ENCODE measurements around the gene ZNF839.
A peak's percentile ranks its signal among the peaks of the same experiment; 100 is the strongest.
"Not testable (repeated sequence)": the region's sequence is repeated elsewhere in the genome, so short reads cannot be mapped to it uniquely, and the experiment has no call there.

Gene ZNF839

DNA sequence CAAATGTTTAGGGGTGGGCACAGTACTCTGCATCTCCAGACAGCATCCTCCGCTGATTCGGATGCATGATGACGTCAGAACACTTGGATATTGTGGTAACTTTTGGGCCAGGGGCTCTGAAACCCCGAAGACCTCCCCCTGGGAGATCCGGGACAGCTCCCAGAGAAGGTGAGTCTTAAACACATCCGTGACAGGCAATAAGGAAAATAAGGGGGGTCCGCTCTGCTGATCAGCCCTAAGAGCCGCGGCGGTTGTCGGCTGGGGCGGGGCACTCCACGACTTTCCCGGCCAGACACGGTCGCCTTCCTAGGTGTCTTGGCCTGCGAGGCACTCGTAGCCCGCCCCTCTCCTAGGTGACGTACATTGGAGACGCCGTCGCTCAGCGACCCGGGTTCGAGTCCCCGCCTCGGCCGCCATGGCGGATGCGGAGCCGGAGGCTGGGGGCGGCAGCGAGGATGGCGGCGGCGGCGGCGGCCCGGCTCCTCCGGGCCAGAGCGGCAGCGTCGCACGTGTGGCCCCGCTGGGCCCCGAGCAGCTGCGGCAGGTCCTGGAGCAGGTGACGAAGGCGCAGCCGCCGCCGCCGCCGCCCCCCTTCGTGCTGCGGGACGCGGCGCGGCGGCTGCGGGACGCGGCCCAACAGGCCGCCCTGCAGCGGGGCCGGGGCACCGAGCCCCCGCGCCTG, at the start of gene ZNF839:
ZNF839 (plus strand) TSS at position 396 of the 682 bp plus-strand sequence; CDS start at position 416, 20 bp downstream.
- DNase-seq (ENCODE audit: low read depth) = peak; percentile 91

DNA sequence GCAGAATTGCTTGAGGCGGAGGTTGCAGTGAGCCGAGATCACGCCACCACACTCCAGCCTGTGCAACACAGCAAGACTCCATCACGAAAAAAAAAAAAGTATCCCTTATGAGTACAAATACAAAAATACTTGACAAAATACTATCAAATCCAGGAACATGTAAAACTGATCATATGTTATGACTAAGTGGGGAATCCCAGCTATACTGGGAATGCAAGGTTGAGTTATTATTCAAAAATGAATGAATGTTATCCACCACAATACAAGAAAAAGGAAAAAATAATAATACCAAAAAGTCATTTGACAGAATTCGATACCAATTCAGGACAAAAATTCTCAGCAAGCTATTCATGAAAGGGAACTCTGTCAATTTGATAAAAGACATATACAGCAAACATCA, 47.2 kb upstream of the ZNF839 start:
- no peak for DNase-seq (ENCODE audit: low read depth)

DNA sequence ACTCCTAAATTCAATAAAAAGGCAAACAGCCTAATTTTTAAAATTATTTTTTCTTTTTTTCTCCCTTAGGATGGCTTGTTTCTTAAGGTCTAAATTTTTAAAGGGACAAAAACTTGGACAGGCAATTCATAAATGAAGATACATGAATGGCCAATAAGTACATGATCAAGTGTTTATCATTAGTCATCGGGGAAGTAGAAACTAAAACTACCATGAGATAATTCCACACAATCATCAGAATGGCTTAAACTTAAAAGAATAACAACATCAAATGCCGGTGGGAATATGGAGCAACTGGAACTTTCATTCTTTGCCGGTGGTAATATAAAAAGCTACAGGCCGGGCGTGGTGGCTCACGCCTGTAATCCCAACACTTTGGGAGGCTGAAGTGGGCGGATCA, 43.7 kb upstream of the ZNF839 start:
- no peak for DNase-seq (ENCODE audit: low read depth)

DNA sequence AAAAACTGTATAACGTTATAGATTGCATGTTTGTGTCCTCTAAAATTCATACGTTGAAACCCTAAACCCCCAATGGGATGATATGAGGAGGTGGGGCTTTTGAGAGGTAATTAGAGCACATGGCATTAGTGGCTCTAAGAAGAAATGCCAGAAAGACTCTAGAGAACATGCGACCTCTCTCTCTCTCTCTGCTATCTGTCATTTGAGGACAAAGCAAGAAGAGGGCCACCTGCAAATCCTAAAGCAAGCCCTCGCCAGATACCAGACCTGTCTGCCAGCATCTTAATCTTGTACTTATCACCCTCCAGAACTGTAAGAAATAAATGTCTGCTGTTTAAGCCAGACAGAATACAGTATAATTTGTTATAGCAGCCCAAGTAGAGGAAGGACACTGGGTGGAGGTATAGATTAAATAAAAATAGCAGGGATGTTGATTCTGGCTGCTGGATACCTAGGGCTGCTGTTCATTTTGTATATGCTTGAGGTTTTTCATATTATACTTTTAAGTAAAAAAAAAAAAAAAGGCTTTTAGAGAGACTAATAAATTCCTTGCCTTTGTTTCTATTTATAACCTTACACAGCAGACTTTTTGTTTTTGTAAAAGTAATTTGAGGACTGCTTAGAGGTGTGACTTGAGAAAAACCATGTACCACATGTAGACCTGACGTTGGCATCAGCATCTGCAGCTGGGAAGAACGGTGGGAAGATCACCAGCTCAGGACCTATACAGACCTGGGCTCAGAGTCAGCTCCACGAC, 41.5 kb upstream of the ZNF839 start:
- no peak for DNase-seq (ENCODE audit: low read depth)

DNA sequence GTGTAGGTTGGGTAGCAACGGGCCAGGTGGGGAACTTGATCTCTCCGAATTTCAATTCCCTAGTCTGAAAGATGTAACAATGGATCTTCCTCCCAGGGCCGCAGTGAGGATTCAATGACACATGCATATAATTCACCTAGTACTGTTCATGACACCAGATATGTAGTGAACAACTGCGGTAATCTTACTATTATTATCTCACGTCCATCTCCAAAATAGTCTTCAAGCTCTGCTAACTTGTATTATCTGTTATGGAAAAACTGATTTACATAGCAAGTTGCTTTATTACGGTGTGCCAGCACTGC, 41.0 kb upstream of the ZNF839 start:
- DNase-seq (ENCODE audit: low read depth) = no peak

DNA sequence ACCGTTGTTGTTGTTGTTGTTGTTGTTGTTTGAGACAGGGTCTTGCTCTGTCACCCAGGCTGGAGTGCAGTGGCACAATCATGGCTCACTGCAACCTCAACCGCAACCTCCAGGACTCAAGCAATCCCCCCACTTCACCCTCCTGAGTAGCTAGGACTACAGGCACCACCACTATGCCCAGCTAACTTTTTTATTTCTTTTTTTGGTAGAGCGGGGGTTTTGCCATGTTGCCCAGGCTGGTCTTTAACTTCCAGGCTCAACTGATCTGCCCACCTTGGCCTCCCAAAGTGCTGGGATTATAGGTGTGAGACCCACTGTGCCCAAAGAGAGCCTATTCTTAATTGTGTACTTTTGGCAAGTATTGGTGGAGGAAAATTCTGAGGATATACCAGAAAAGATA, 40.3 kb upstream of the ZNF839 start:
- DNase-seq (ENCODE audit: low read depth) = no peak

DNA sequence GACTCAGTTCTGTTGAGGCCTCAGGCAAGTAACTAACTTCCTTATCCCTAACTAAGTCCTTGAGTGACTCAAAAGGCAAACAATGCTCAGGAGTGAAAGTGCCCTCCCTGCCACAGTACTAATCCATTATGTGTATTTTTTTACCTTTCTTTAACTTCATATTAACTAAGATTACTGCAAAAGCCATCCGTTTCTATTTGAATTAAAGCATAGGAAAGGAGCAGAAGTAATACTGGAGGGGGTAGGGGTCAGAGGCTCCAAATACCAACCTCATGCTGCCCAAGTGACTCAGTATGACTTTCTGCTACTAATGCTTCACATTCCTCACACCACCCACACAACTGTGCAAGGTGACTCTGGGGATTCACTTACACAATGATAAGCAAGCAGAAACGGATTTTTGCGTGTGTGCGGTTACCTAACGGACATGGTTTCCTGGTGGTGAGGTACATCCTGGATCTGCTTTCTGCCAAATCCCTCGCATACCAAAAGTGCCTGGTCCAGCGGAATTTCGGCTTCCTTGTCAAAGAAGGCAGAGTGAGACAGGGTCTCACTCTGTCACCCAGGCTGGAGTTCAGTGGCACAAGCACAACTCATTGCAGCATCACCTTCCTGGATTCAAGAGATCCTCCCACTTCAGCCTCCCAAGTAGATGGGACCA, 39.7 kb upstream of the ZNF839 start:
- DNase-seq (ENCODE audit: low read depth) = no peak

DNA sequence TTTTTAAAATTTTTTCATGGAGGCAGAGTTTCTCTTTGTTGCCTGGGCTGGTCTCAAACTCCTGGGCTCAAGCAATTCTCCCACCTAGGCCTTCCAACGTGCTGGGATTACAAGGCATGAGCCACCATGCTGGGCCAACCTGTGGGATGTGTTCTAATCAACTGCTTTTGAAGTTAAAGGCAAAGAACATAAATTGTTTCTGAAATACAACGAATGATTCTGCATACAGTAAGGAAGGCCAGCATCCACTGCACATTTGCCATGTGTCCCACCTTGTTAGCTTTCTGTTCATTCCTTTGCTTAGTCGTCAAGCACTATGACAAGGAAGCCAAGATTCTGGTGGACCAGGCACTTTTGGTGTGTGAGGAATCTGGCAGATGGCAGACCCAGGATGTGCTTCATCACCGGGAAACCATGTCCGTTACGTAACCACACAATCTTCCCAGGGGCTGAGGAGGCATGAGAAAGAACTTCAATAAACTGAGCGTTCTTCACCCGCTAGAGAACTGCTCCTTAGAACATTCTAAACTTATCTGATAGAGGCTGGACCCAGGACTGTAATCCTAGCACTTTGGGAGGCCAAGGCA, 39.1 kb upstream of the ZNF839 start:
- no peak for DNase-seq (ENCODE audit: low read depth)

DNA sequence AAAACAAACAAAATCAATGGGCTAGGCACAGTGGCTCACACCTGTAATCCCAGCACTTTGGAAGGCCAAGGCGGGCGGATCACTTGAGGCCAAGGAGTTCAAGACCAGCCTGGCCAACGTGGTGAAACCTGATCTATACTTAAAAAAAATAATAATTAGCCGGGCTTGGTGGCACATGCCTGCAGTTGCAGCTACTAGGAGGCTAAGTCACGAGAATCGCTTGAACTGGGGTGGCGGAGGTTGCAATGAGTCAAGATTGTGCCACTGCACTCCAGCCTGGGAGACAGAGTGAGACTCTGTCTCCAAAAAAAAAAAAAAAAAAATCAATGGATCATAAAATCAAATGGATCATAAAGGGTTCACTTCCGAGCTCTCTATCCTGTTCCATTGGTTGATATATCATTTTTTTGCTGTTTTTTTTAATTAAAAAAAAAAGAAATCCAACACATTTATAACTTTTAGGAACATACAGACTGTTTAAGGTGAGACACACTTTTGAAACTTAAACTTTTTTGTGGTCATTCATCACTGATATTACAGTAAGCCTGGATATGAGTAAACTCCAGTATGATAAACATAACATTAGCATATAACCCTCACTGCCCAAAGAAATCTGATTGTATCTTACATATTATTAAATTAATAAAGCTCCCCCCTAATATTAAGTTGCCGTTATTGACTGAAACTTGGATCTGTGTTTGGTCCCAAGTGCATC, 36.6 kb upstream of the ZNF839 start:
- no peak for DNase-seq (ENCODE audit: low read depth)

DNA sequence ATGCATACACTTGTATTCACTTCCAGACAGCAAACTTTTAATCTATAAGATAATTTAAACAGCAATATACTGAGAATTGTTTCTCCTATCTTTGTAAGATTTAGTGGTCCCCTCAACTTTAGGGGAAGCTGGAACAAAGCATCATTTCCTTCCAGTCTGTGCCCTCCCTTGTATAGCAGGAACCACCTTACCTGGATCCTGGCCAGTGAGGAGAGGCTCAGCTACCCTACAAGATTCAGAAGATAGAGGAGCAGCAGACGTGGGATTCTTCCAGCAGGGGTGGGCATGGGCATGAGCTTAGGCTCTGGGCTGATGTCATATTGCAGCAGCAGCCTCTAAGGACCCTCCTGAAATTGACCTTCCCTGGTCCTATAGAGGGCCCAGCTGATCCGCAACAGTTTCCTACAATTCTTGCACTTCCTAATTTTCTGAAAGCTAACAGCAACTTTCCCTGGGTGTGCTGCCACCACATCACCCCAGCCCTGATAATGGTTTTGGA, 35.9 kb upstream of the ZNF839 start:
- no peak for DNase-seq (ENCODE audit: low read depth)

DNA sequence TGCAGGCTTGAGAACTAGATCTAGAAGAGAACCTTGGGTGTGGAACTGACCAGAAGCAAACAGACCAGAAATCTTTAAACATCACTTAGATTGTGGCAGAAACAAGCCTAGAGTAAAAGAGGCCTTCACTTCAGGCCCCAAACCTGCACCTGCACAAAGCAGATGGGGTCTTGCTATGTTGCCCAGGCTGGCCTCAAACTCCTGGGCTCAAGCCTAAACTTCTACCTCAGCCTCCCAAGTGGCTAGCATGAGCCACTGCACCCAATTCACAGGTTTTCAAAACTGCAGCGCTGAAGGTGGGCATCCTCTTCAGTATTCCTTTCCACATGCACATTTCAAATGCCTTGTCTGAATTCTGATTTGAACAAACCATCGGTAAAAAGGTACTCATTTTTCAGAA, 34.4 kb upstream of the ZNF839 start:
- no peak for DNase-seq (ENCODE audit: low read depth)

DNA sequence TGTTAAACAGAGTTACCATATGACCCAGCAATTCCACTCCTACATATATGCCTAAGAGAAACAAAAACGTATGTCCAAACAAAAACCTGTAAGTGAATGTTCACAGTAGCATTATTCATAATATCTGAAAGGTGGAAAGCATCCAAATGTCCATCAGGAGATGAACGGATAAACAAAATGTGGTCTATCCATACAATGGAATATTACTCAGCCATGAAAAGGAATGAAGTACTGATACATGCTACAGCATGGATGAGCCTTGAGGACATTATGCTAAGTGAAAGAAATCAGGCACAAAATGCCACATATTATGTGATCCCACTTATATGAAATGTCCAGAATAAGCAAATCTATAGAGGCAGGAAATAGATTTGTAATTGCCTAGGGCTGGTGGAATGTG, 31.4 kb upstream of the ZNF839 start:
- DNase-seq (ENCODE audit: low read depth) = no peak

DNA sequence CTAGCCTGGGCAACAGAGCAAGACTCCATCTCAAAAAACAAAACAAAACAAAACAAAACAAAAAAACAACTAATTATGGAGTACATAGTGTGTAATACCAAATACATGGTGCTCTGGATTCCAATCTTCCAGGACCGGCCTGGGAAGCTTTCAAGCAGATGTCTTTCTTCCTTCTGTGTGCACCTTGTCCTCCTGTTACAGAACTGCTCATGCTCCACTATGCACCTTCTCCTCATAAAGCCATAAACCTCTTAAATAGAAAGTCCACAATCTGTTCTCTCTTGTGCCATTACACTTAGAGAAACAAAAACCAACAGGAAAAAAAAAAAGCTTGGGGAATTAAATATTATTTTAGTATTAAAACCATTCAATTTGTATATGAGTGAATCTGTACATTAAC, 27.1 kb upstream of the ZNF839 start:
- no peak for DNase-seq (ENCODE audit: low read depth)

DNA sequence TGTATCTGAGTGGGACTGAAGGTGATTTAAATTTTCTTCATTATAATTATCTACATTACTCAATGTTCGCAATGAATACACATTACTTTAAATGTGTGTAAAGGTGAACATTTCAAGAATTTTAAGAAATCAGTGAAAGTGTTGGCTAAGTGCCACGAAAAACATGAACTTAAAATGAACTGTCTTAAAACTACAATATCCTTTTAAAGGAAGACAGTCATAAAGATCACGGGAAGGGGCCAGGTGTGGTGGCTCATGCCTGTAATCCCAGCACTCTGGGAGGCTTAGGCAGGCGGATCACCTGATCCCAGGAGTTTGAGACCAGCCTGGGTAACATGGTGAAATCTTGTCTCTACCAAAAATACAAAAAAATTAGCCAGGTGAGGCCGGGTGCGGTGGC, 25.8 kb upstream of the ZNF839 start:
- DNase-seq (ENCODE audit: low read depth) = no peak

DNA sequence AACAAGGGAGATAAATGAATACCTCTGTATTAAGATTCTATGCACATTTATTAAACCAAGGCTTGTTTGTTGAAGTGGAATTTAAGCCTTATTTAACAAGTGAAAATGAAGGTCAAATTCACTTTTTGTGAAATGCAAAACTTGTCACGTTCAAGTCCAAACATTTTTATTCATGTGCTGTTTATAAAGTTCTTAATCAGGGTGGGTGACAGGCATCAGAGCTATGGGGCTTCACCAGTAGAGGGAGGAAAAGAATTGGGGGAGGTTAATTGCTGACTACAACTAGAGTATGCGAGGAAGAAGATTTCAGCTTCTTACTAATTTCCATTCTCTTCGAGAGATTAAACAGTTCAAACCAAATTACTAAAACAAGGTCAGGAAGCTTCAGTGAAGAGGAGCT, 24.3 kb upstream of the ZNF839 start:
- DNase-seq (ENCODE audit: low read depth) = no peak

DNA sequence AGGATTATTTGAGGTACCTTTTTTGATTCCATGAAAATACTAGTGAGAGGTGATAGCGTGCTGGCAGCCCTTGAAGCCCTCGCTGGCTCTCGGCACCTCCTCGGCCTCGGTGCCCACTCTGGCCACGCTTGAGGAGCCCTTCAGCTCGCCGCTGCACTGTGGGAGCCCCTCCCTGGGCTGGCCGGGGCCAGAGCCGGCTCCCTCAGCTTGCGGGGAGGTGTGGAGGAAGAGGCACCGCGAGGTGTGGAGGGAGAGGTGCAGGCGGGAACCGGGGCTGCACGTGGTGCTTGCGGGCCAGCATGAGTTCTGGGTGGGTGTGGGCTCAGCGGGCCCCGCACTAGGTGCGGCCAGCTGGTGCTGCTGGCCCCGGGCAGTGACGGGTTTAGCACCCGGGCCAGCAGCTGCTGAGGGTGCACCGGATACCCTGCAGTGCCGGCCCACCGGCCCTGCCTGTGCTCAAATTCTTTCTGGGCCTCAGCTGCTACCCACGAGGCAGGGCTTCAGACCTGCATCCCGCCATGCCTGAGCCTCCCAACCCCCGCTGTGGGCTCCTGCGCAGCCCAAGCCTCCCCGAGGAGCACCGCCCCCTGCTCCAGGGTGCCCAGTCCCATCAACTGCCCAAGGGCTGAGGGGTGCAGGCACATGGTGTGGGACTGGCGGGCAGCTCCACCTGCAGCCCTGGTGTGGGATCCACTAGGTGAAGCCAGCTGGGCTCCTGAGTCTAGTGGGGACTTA, 21.9 kb upstream of the ZNF839 start:
- DNase-seq (ENCODE audit: low read depth) = no peak

DNA sequence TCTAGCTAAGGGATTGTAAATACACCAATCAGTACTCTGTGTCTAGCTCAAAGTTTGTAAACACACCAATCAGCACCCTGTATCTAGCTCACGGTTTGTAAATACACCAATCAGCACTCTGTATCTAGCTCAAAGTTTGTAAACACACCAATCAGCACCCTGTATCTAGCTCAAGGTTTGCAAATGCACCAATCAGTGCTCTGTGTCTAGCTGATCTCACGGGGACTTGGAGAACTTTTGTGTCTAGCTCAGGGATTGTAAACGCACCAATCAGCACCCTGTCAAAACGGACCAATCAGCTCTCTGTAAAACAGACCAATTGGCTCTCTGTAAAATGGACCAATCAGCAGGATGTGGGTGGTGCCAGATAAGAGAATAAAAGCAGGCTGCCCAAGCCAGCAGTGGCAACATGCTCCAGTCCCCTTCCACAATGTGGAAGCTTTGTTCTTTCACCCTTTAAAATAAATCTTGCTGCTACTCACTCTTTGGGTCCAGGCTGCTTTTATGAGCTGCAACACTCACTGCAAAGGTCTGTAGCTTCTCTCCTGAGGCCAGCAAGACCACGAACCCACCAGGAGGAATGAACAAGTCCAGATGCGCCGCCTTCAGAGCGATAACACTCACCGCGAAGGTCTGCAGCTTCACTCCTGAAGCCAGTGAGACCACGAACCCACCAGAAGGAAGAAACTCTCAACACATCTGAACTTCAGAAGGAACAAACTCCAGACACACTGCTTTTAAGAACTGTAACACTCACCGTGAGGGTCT, 21.1 kb upstream of the ZNF839 start:
- DNase-seq (ENCODE audit: low read depth) = not testable (repeated sequence)

DNA sequence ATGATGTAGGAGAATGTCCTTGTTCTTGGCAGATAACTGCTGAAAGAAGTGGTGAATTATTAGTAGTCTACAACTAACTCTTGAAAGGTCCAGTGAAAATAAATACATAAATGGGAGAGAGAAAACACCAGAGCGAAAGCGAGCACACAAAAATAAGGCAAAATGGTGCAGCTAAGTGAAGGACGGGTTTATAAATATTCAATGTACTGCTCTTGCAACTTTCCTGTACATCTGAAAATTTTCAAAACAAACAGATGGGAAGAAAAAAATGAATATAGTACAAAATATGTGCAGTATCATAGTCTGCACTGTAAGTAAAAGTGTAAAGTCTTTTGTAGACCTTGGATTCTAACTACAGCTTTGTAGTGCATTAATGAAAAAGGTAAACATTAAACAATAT, 15.9 kb upstream of the ZNF839 start:
- no peak for DNase-seq (ENCODE audit: low read depth)

DNA sequence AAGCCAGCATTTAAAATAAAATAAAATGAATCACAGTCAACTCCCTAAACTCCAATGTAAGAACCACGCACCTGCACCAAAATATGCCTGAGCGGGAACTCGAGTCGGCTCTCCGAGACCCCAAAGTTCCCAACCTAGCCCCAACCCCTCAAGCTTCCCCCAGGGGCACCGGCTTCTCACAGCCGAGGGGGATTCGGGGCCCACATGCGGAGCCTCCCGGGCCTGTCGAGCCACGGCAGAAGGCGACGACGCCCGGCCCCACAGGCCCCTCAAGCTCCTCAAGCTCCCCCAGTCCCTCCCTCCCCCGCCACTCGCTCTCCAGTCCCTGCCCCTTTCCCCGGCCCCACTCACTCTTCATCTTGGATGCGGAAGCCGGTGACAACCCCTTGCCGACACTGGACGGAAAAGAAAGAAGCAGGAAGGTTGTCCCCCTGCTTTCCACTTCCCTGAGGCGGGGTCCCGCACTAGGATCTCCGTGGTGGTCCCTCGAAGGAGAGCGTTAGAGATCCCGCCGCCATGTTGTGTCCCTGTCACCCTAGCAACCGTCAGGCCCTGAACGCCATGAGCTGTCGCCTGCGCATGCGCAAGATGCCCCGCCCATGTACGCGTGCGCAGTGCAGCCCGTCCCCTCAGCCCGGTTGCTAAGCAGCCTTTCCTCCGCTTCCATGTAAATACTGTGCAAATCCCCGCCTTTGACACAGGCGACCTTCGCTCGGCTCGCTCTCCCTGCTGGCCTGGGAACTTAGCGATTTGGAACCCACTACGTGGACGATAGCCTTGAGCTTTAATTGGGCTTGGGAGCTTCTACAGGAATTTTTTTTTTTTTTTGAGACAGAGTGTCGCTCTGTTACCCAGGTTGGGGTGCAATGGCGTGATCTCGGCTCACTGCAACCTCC, 14.7 kb upstream of the ZNF839 start, which contains the start of gene MOK:
MOK (minus strand) TSS at position 554 of the 896 bp plus-strand sequence; CDS start at position 358, 196 bp downstream.
- DNase-seq (ENCODE audit: low read depth) = peak; percentile 95
